Lung (tissue), 12 donors: ENCODE measurements around the gene COX7A2L. TPM values are rescaled to one million over a fixed set of nuclear protein-coding genes. Genes with fewer than 3 reads are reported as not detected.
A peak's percentile ranks its signal among the peaks of the same experiment; 100 is the strongest.

Source experiments
- ATAC-seq: fragments of 200-7000 bp; cut with Tn5 transposase; one replicate; pipeline ENCODE4 v1.9.1; 2020; ENCODE audit warnings: moderate number of reproducible peaks; ENCODE audit not compliant: insufficient read depth, low FRiP score
- DNase-seq, 3 donors: peaks; one replicate each; pipeline ENCODE4 v3.0.0-alpha.2; 2013 to 2017
- H3K27ac ChIP-seq, 2 donors: one replicate each; pipeline ENCODE4 v1.5.1; 2013; ENCODE audit warnings: mild to moderate bottlenecking in 2 of 2, moderate library complexity in 2 of 2, control low read depth in 1 of 2, inconsistent platforms in 1 of 2, low read depth in 1 of 2, low read length in 1 of 2
- H3K27me3 ChIP-seq, 3 donors: one replicate each; pipeline ENCODE4 v1.5.1; 2013; ENCODE audit warnings: low read length in 2 of 3; ENCODE audit not compliant: control insufficient read depth in 3 of 3, insufficient read depth in 3 of 3
- H3K36me3 ChIP-seq, 4 donors: one replicate each; pipeline ENCODE4 v1.5.1; 2013; ENCODE audit warnings: low read length in 4 of 4, mild to moderate bottlenecking in 1 of 4, moderate library complexity in 1 of 4; ENCODE audit not compliant: control insufficient read depth in 4 of 4, insufficient read depth in 4 of 4
- H3K4me1 ChIP-seq, 5 donors: one replicate each; pipeline ENCODE4 v1.5.1; 2013; ENCODE audit warnings: low read length in 5 of 5, mild to moderate bottlenecking in 2 of 5, moderate library complexity in 1 of 5; ENCODE audit not compliant: control insufficient read depth in 5 of 5, insufficient read depth in 5 of 5
- H3K4me3 ChIP-seq: one replicate; pipeline ENCODE4 v1.5.1; 2013; ENCODE audit warnings: mild to moderate bottlenecking, control low read depth, moderate library complexity
- H3K9ac ChIP-seq, 2 donors: one replicate each; pipeline ENCODE4 v1.5.1; 2013; ENCODE audit warnings: low read length in 2 of 2, control low read depth in 1 of 2; ENCODE audit not compliant: insufficient read depth in 1 of 2
- H3K9me3 ChIP-seq, 4 donors: one replicate each; pipeline ENCODE4 v1.5.1; 2013; ENCODE audit warnings: low read length in 3 of 4, mild to moderate bottlenecking in 1 of 4, moderate library complexity in 1 of 4; ENCODE audit not compliant: control insufficient read depth in 4 of 4, insufficient read depth in 3 of 4
- CTCF ChIP-seq: IDR thresholded peaks from 2 replicates; pipeline ENCODE4 v1.5.1; 2012; ENCODE audit warnings: mild to moderate bottlenecking; ENCODE audit errors: control extremely low read depth, extremely low read depth
- WGBS, 2 donors: extraction: QIAGEN DNeasy Blood & Tissue Kit; methylation state at CpG; one replicate each; pipeline ENCODE4 v1.1.7; 2013; 5-methylcytosine and 5-hydroxymethylcytosine counted together
- polyA plus RNA-seq, 2 donors: library from polyadenylated mRNA; stranded (reverse); fragments of 200-250 nt; gene quantifications; one replicate each; pipeline ENCODE4 v1.2.1, GENCODE V29; 2013
- total RNA-seq, 2 donors: library from RNA; depleted of rRNA in 1 of 2; stranded (reverse); fragments of >200 nt in 1 of 2; gene quantifications; one replicate each; pipeline ENCODE4 v1.2.1, GENCODE V29; 2014 to 2021
- donor health status: control.
- donor health status: control.
- donor health status: Bipolar disorder and iron deficiency.
- donor health status: healthy.
- donor health status: DM: yes; HTN: yes; CAD: no.

The COX7A2L gene
- total and polyA plus RNA-seq, 4 donors, result 80.4 to 113 (median 103) TPM

- 88 to 92% methylated on average over 23 of the region's 23 CpGs for WGBS, 2 donors
- DNase-seq (no peak), ATAC-seq (no peak)
- Histone ChIP-seq H3K36me3 (peaks cover 0 to 18% (median 14%) of the 10 kb centered on the region in 4 donors), H3K9me3 (no peaks in the 10 kb centered on the region), H3K9ac (no peak overlapping the region), H3K27ac (peak overlapping the region in 1 of 2 donors; percentile 1), H3K4me3 (no peak overlapping the region), H3K4me1 (peaks cover 0 to 12% (median 0%) of the 10 kb centered on the region in 5 donors), H3K27me3 (no peaks in the 10 kb centered on the region)
- TF ChIP-seq CTCF, result no peak
Measured at GRCh38 chr2:42340045-42340937, 20.7 kb downstream of the COX7A2L start.

GRCh38 chr2:42339191-42339912, 21.7 kb downstream of the COX7A2L start:
- Histone ChIP-seq H3K27me3 (no peaks in the 10 kb centered on the region), H3K9me3 (no peaks in the 10 kb centered on the region), H3K9ac (no peak overlapping the region), H3K27ac (peak overlapping the region in 1 of 2 donors; percentile 1), H3K4me3 (no peak overlapping the region), H3K4me1 (peaks cover 0 to 12% (median 0%) of the 10 kb centered on the region in 5 donors), H3K36me3 (peaks cover 0 to 19% (median 15%) of the 10 kb centered on the region in 4 donors)
- DNase-seq (no peak), ATAC-seq (no peak)
- TF ChIP-seq CTCF, result no peak
- 84 to 90% methylated on average over 21 of the region's 21 CpGs for WGBS, 2 donors

GRCh38 chr2:42338567-42339190, 22.3 kb downstream of the COX7A2L start:
- no peak for TF ChIP-seq CTCF
- Histone ChIP-seq H3K27ac (no peak overlapping the region), H3K9ac (no peak overlapping the region), H3K4me1 (peaks cover 0 to 12% (median 0%) of the 10 kb centered on the region in 5 donors), H3K27me3 (no peaks in the 10 kb centered on the region), H3K4me3 (no peak overlapping the region), H3K36me3 (peaks cover 5 to 20% (median 16%) of the 10 kb centered on the region in 4 donors), H3K9me3 (no peaks in the 10 kb centered on the region)
- no peak for ATAC-seq
- 86 to 91% methylated on average over 13 of the region's 13 CpGs for WGBS, 2 donors
- DNase-seq, result no peak
